ENCODE data around the gene SPRY1. TPM values are rescaled to one million over a fixed set of nuclear protein-coding genes. Genes with fewer than 3 reads are reported as not detected.

The SPRY1 gene
- 0.64 to 0.76 TPM (median 0.74 TPM) in 5 replicates for total RNA-seq (2022; extraction: Qiagen RNA extraction; ENCODE audit: low read depth)

GRCh38 chr4:123396307-123397143, at the start of gene SPRY1:
TSS of gene SPRY1 (plus strand) at chr4:123396795. CDS start at chr4:123401592, 4,797 bp downstream.

All from A549 treated with RU486 at 1 μM for 4 hours (cell line).